ENCODE data around the gene PANK2. TPM values are rescaled to one million over a fixed set of nuclear protein-coding genes. Genes with fewer than 3 reads are reported as not detected.
A peak's percentile ranks its signal among the peaks of the same experiment; 100 is the strongest.
"Not testable (repeated sequence)": the region's sequence is repeated elsewhere in the genome, so short reads cannot be mapped to it uniquely, and the experiment has no call there.

The PANK2 gene
- total RNA-seq, 1 experiment from 2014 or later, result 41.6 TPM

DNA sequence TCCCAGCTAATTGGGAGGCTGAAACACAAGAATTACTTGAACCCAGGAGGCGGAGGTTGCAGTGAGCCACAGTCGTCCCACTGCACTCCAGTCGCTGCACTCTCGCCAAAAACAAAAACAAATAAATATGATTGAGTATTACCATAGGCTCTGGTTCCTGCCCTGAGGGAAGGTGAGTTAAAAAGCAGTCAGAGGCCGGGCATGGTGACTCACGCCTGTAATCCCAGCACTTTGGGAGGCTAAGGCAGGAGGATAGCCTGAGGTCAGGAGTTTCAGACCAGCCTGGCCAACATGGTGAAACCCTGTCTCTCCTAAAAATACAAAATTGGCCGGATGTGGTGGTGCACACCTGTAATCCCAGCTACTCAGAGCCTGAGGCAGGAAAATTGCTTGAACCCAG is 49.0 kb upstream of the PANK2 start:
- H3K9me3 ChIP-seq (ENCODE audit: control insufficient read depth in 1 of 2, insufficient read depth in 1 of 2, low read depth in 1 of 2, low read length in 2 of 2); H3K9me2 ChIP-seq (ENCODE audit: insufficient read depth); H4K20me1 ChIP-seq (ENCODE audit: insufficient read depth); RAD21 ChIA-PET (ENCODE audit: low non-redundant PET in 1 of 2, low total read pairs in 2 of 2, uncharacterized antibody in 2 of 2, unreplicated experiment in 2 of 2); intact Hi-C loops (cut with micrococcal nuclease); H3K36me3 ChIP-seq (ENCODE audit: control insufficient read depth in 1 of 2, insufficient read depth in 2 of 2, low read length in 2 of 2); H3K79me2 ChIP-seq (ENCODE audit: insufficient read depth, low read length); BruUV-seq (replicated peaks); H3K27me3 ChIP-seq (ENCODE audit: insufficient read depth, low read length); H2AFZ ChIP-seq (ENCODE audit: low read depth, low read length, poor library complexity, severe bottlenecking): not testable (repeated sequence)
- peak overlapping the region; percentile 61 for H3K4me2 ChIP-seq (ENCODE audit: low read length)
- H3K4me3 ChIP-seq (replicated peaks in 1 of 2; ENCODE audit: low read depth in 1 of 2, low read length in 2 of 2), result peak overlapping the region in 1 of 2 experiments; percentile 19; a peak in 1 of 4 replicates
- TF ChIP-seq SIN3A (IDR thresholded peaks at IDR 0.05; ENCODE audit: low read depth) (peak; percentile 24; the same call in 1 of the 2 replicates), JUND (IDR thresholded peaks at IDR 0.05) (peak; percentile 66), FOSL1 (IDR thresholded peaks at IDR 0.05; ENCODE audit: low read depth) (peak; percentile 67; the same call in 1 of the 2 replicates), CBX3 (IDR thresholded peaks at IDR 0.05; ENCODE audit: low read depth) (peak; percentile 38; the same call in 1 of the 2 replicates)
- H3K27ac ChIP-seq (ENCODE audit: low read depth, low read length), result peak overlapping the region; percentile 35; the same call in 1 of the 2 replicates
- H3K4me1 ChIP-seq (ENCODE audit: control insufficient read depth in 1 of 2, insufficient read depth in 2 of 2, low read length in 2 of 2), result peaks cover 30 to 54% of the 10 kb centered on the region in 2 experiments
- peak overlapping the region; percentile 23; the same call in 1 of the 2 replicates for H3K9ac ChIP-seq (ENCODE audit: low read length)
- ATAC-seq (peak; percentile 80), DNase-seq (ENCODE audit: low read depth, low spot score) (peak; percentile 40)
- POLR2A ChIA-PET, result interaction anchor here (1.1 kb wide), 1 partner anchor 22 kb away, joined by 4 read pairs; no protein-coding TSS in a partner anchor
- CTCF ChIA-PET, result interaction anchor here (1.6 kb wide), 1 partner anchor 15 kb away, joined by 4 read pairs; no protein-coding TSS in a partner anchor

GRCh38 chr20:3842348-3842930 is 46.7 kb upstream of the PANK2 start:
- TF ChIP-seq POLR2A (IDR thresholded peaks at IDR 0.05; ENCODE audit: borderline replicate concordance, extremely low read depth, insufficient read depth, insufficient read length) (no peak), YY1 (IDR thresholded peaks at IDR 0.05; ENCODE audit: extremely low read depth, insufficient replicate concordance, low read depth, low read length) (no peak), EZH2 (IDR thresholded peaks at IDR 0.05) (no peak), SIN3A (IDR thresholded peaks at IDR 0.05; ENCODE audit: low read depth) (no peak), TCF7L2 (IDR thresholded peaks at IDR 0.05; ENCODE audit: borderline replicate concordance, extremely low read depth, insufficient read depth, insufficient read length) (no peak), RAD21 (IDR thresholded peaks at IDR 0.05; ENCODE audit: low read depth) (no peak), MAX (IDR thresholded peaks at IDR 0.05) (no peak), SRF (IDR thresholded peaks at IDR 0.05; ENCODE audit: low read depth) (no peak)
- ChIA-PET POLR2A (interaction anchor here (1.3 kb wide), 1 partner anchor 22 kb away, joined by 4 read pairs; the partner anchor contains the start of gene AP5S1), RAD21 (ENCODE audit: low non-redundant PET in 1 of 2, low total read pairs in 2 of 2, uncharacterized antibody in 2 of 2, unreplicated experiment in 2 of 2) (no interaction called here), CTCF (interaction anchor here (1.1 to 1.4 kb wide), 3 partner anchors 13 to 29 kb away, joined by 3 to 4 read pairs (median 4); no protein-coding TSS in a partner anchor)
- no peaks in the 10 kb centered on the region for H3K9me2 ChIP-seq (ENCODE audit: insufficient read depth)
- peak overlapping the region; percentile 52 for H3K27ac ChIP-seq (ENCODE audit: low read depth, low read length)
- no peaks in the 10 kb centered on the region for H3K36me3 ChIP-seq (ENCODE audit: control insufficient read depth in 1 of 2, insufficient read depth in 2 of 2, low read length in 2 of 2)
- intact Hi-C loops (cut with micrococcal nuclease), result no loop called here
- DNase-seq (ENCODE audit: low read depth, low spot score) (no peak), ATAC-seq (no peak)
- H3K4me3 ChIP-seq (replicated peaks in 1 of 2; ENCODE audit: low read depth in 1 of 2, low read length in 2 of 2), result no peak overlapping the region
- peaks cover 7% of the 10 kb centered on the region; the same call in 1 of the 2 replicates for H3K79me2 ChIP-seq (ENCODE audit: insufficient read depth, low read length)
- H3K4me2 ChIP-seq (ENCODE audit: low read length), result peak overlapping the region; percentile 62
- H3K27me3 ChIP-seq (ENCODE audit: insufficient read depth, low read length), result no peaks in the 10 kb centered on the region
- no peak overlapping the region for H2AFZ ChIP-seq (ENCODE audit: low read depth, low read length, poor library complexity, severe bottlenecking)
- H3K4me1 ChIP-seq (ENCODE audit: control insufficient read depth in 1 of 2, insufficient read depth in 2 of 2, low read length in 2 of 2), result peaks cover 35 to 67% of the 10 kb centered on the region in 2 experiments
- H3K9ac ChIP-seq (ENCODE audit: low read length), result no peak overlapping the region
- no peaks in the 10 kb centered on the region for H3K9me3 ChIP-seq (ENCODE audit: control insufficient read depth in 1 of 2, insufficient read depth in 1 of 2, low read depth in 1 of 2, low read length in 2 of 2)
- H4K20me1 ChIP-seq (ENCODE audit: insufficient read depth), result no peaks in the 10 kb centered on the region
- BruUV-seq (replicated peaks), result no TSS peak
